Neutrophil (primary cell): ENCODE data around the gene CDKN2AIP.
"Not testable (repeated sequence)": the region's sequence is repeated elsewhere in the genome, so short reads cannot be mapped to it uniquely, and the experiment has no call there.

Experiments used
- H3K27ac ChIP-seq: fragments of 200-600 bp; sonication (generic); 2 replicates; pipeline ENCODE4 v1.5.1; 2016; ENCODE audit warnings: mild to moderate bottlenecking, moderate library complexity
- H3K27me3 ChIP-seq: fragments of 200-600 bp; sonication (generic); 2 replicates; pipeline ENCODE4 v1.6.0; 2016; ENCODE audit warnings: mild to moderate bottlenecking
- H3K36me3 ChIP-seq: fragments of 200-600 bp; sonication (generic); 2 replicates; pipeline ENCODE4 v1.5.1; 2017
- H3K4me1 ChIP-seq, 2 experiments: fragments of 200-600 bp in 1 of 2; sonication (generic) in 1 of 2; 1 replicate in 1 of 2; 2 replicates in 1 of 2; pipeline versions ENCODE4 v1.5.1 to v1.6.1; 2013 to 2016; ENCODE audit warnings: low read depth in 1 of 2, low read length in 1 of 2, mild to moderate bottlenecking in 1 of 2, moderate library complexity in 1 of 2; ENCODE audit not compliant: control insufficient read depth in 1 of 2, insufficient read depth in 1 of 2
- H3K4me3 ChIP-seq, 2 experiments: fragments of 200-600 bp in 1 of 2; sonication (generic) in 1 of 2; 1 replicate in 1 of 2; 2 replicates in 1 of 2; pipeline ENCODE4 v1.5.1; 2013 to 2016; ENCODE audit warnings: low read depth in 1 of 2, low read length in 1 of 2, mild to moderate bottlenecking in 1 of 2, moderate library complexity in 1 of 2
- H3K9me3 ChIP-seq: fragments of 200-600 bp; sonication (generic); 2 replicates; pipeline ENCODE4 v1.5.1; 2016
- CTCF ChIP-seq: fragments of 200-600 bp; sonication (generic); IDR thresholded peaks from 2 replicates; pipeline ENCODE4 v1.5.1; 2016; ENCODE audit warnings: antibody characterized with exemption

Gene CDKN2AIP

GRCh38 chr4:183478123-183478522, 33.7 kb downstream of the CDKN2AIP start:
- Histone ChIP-seq H3K27ac (no peak overlapping the region), H3K36me3 (no peaks in the 10 kb centered on the region), H3K4me1 (no peaks in the 10 kb centered on the region), H3K4me3 (no peak overlapping the region), H3K27me3 (no peaks in the 10 kb centered on the region), H3K9me3 (no peaks in the 10 kb centered on the region)
- no peak for TF ChIP-seq CTCF

GRCh38 chr4:183478926-183479325, 34.5 kb downstream of the CDKN2AIP start:
- H3K36me3 ChIP-seq = no peaks in the 10 kb centered on the region
- TF ChIP-seq CTCF = no peak
- H3K4me1 ChIP-seq = no peaks in the 10 kb centered on the region
- H3K27ac ChIP-seq = no peak overlapping the region
- H3K27me3 ChIP-seq = no peaks in the 10 kb centered on the region
- no peaks in the 10 kb centered on the region for H3K9me3 ChIP-seq
- H3K4me3 ChIP-seq = no peak overlapping the region

- not testable (repeated sequence) for H3K27ac ChIP-seq, H3K4me3 ChIP-seq, H3K27me3 ChIP-seq, H3K36me3 ChIP-seq, H3K4me1 ChIP-seq, H3K9me3 ChIP-seq
These were observed 38.2 kb downstream of the CDKN2AIP start for GRCh38 chr4:183482515-183483095.

- H3K4me3 ChIP-seq = no peak overlapping the region
- no peak for TF ChIP-seq CTCF
- no peaks in the 10 kb centered on the region for H3K9me3 ChIP-seq
- no peaks in the 10 kb centered on the region for H3K36me3 ChIP-seq
- H3K4me1 ChIP-seq = no peaks in the 10 kb centered on the region
- no peak overlapping the region for H3K27ac ChIP-seq
- no peaks in the 10 kb centered on the region for H3K27me3 ChIP-seq
These were observed 39.6 kb downstream of the CDKN2AIP start for GRCh38 chr4:183483997-183484396.

- Histone ChIP-seq H3K27me3 (no peaks in the 10 kb centered on the region), H3K27ac (no peak overlapping the region), H3K36me3 (no peaks in the 10 kb centered on the region), H3K4me3 (no peak overlapping the region), H3K4me1 (no peaks in the 10 kb centered on the region), H3K9me3 (no peaks in the 10 kb centered on the region)
- TF ChIP-seq CTCF = no peak
These were observed 41.1 kb downstream of the CDKN2AIP start for GRCh38 chr4:183485411-183486160.

GRCh38 chr4:183492791-183493222, 48.4 kb downstream of the CDKN2AIP start:
- no peaks in the 10 kb centered on the region for H3K36me3 ChIP-seq
- H3K9me3 ChIP-seq = no peaks in the 10 kb centered on the region
- H3K27me3 ChIP-seq = no peaks in the 10 kb centered on the region
- no peak for TF ChIP-seq CTCF
- H3K27ac ChIP-seq = no peak overlapping the region
- H3K4me3 ChIP-seq = no peak overlapping the region
- H3K4me1 ChIP-seq = no peaks in the 10 kb centered on the region
